Ammon's horn (tissue), 1 donor: ENCODE data around the gene ESR2.
A peak's percentile ranks its signal among the peaks of the same experiment; 100 is the strongest.
"Not testable (repeated sequence)": the region's sequence is repeated elsewhere in the genome, so short reads cannot be mapped to it uniquely, and the experiment has no call there.

Experiments used
- DNase-seq: peaks from one replicate; pipeline ENCODE4 v3.0.0-alpha.2; 2016; ENCODE audit warnings: low spot score

The ESR2 gene

DNA sequence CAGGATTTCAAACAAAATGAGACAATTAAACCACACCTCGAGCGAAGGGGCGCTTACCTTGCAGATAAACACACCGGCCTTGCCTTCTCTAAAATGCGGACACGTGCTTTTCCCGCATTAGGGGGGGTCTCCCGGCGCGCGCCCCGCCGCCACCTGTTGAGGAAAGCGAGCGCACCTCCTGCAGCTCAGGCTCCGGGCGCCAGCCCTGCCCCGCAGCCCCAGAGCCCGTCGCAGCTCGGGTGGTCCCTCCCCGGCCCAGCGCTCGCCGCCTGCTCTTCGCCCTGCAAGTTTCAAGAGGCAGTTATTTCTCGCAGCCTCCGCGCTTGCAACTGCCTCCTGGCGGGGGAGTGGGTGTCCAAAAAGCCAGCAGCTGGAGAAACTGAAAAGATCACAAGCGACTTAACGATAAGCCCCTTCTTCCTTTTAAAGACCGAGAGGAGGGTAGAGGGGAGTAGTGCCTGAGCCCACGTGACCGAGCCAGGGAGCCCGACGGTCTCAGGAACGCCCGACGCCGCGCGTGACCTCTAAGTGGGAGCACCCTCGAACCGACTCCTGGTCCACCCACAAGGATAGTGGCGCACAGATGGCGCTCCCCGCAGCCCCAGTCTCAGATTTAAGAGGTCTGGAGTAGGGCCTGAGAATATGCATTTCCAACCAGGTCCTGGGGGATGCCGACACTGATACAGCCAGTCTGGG, at the start of gene ESR2:
Gene ESR2 (minus strand): TSS at position 396 of the 696 bp plus-strand sequence. CDS start 11,386 bp downstream, outside the sequence.
- DNase-seq = no peak

DNA sequence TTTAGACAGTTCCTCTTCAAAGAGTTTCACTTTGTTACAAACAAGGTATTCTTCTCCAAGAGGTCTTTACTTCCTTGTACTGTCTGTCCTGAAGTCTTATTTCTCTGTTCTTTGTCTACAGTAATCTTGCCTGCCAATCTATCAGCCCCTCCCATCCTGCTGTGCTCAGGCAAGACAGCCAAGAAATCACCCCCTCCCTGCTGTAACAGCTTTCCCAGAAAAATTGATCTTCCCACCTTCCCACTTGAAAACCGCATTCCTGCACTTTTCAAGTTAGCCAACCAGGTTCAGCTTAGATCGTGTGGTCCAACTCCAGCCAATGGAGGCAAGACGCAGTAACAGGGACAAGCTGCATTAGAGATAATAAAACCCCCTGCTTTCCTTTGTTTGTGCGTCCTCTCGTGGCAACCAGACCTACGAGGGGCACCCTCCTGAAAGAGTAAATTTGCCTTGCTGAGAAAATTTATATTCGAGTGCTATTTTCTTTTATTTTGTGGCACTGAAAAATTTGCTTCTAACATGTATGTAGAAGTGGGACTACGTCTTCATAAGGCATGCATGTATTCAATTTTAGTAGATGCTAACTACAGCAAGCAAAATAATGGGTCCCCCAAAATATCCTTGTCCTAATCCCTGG, 46.5 kb upstream of the ESR2 start:
- no peak for DNase-seq

DNA sequence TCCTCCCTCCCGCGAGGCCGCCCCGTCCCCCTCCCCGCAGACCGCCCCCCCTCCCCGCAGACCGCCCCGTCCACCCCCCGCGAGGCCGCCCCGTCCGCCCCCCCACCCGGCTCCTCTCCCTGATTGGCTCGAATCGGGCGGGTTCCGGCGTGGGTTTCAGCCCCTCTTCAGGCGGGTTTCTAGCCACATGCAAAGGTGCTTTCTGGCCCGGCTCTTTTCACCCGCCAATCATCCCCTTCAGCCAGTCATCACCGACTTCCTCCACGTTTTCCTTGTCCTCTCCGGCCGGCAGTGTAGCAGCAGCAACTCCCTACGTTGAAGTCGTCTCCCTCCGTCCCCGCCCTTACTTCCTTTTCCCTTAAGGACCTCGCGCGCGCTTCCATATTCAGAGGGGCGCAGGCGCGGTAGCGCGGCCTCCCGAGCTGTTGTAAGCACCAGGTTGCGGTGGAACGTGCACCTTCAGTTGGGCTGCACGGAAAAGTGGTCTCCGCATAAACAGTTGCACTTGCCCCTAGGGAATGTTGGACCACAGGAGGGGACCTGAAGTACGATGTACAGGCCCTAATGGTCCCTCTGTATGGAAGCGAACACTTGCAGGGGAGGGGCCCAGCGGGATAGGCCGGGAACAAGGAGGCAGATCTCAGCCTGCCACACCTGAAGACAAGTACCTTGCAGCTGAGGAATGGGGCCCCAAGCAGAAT, 44.6 kb upstream of the ESR2 start:
- peak; percentile 99 for DNase-seq

DNA sequence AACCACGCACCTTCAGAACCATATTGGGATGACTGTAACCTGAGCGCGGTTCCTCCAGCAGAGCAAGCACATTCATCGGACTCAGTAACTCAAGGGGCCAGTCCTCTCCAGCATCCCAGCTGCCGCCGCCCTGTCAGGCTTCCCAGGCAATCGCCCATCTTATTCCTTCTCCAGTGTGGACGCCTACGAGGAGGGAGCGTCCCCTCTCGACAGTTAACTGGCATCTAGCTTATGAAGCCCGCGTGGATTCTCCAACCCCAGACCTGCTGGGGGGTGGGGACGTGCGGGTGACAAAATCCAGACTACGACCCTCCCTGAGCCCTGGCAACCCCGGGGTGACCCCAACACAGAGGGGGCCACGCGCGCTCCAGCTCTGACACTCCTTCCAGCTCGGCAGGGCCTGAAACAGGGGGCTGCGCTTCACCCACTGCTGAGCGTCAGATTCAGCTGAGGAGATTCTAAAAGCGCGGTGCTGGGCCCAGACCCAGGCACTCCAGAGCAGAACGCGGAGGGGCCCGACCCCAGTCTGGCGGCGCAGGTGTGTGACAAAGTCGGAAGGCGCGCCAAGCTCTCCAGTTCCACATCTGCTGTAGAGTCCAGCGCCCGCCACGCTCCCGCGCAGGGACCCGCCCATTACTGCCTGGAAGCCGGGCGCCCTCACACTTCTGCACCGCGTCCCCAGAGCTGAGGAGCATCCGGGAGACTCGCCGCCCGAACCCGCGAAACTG, 43.9 kb upstream of the ESR2 start:
- DNase-seq = peak; percentile 55

DNA sequence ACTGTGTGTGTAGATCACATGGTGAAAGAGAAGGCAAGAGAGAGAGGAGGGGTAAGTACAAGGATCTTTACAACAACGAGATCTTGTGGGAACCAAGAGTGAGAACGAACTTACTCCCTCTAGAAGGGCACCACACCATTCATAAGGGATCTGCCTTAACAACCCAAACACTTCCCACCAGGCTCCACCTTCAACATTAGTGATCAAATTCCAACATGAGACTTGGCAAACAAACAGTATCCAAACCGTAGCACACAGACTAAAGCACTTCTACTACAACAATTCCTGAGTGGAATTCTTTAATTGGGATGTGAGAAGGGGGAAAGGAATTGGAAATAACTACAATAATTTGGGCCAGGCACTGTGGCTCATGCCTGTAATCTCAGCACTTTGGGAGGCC, 35.0 kb upstream of the ESR2 start:
- DNase-seq = no peak

DNA sequence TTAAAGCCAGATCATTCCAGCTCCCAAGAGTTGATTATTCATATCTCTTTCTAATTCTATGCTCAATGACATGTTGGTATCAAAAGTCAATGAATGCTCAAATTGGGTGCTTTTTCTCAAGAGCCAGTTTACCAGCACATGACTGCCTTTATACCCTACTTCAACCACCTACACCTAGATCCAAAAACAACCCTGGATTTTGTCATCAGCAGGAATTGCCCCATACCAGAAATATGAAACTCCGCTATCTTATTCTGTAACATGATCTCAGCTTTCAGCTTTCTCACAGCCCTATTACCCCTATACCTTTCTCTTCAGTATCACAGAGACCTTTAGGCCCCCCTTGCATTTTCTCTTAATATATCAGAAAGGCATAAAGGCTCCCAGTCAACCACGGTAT, 32.3 kb upstream of the ESR2 start:
- DNase-seq = no peak

DNA sequence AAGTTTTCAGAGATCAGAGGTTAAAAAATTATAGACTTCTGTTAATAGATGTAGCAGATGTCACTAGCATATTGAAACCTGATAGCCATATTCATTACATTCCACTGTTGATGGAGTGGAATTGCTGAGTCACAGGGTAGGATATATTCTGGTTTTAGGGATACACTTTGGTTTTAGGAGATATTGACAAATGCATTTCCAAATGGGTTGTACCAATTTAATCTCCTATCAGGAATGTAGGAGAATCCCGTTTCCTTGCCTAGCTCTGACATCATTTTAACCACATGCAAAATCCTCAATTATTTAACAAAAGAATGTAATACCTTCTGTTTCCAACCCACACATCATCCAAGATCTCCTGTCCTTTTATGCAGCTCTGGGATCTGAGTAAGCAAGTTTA, 30.7 kb upstream of the ESR2 start:
- no peak for DNase-seq

DNA sequence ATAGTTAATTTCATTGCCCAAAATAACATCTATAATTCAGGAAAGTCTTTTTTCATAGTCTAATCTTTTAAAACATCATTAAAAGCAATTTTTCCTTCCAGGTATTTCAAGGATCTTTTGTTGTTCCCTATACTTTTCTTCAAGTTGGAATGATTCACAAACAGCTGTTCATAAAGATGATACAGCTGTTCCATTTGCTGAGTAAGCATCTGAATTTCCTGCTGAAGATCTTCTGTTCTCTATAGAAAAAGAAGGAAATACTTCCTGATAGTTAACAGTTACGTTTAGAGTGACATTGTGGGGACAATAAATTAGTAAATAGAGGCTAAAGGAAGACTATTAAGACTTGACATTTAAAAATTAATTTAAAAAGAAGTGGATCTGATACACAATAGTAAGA, 30.3 kb upstream of the ESR2 start:
- DNase-seq = no peak

DNA sequence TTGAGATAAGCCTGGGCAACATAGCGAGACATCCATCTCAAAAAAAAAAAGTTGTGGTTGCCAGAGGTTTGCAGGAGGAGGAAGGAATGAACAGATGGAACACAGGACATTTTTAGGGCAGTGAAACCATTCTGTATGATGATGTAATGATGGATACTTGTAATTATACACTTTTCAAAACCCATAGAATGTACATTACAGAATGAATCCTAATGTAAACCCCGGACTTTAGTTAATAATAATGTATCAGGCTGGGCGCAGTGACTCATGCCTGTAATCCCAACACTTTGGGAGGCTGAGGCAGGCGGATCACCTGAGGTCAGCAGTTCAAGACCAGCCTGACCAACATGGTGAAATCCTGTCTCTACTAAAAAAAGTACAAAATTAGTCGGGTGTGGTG, 26.2 kb upstream of the ESR2 start:
- DNase-seq = not testable (repeated sequence)

DNA sequence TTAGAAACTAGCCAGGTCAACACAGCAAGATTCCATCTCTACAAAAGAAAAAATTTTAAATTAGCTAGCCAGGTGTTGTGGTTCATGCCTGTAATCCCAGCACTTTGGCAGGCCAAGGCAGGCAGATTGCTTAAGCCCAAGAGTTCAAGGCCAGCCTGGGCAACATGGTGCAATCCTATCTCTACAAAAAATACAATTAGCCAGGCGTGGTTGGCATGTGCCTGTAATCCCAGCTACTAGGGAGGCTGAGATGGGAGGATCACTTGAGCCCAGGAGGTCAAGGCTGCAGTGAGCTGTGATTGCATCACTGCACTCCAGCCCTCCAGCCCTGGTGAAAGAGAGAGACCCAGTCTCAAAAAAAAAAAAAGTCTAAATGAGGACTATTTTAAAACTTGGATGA, 24.5 kb upstream of the ESR2 start:
- DNase-seq = not testable (repeated sequence)

DNA sequence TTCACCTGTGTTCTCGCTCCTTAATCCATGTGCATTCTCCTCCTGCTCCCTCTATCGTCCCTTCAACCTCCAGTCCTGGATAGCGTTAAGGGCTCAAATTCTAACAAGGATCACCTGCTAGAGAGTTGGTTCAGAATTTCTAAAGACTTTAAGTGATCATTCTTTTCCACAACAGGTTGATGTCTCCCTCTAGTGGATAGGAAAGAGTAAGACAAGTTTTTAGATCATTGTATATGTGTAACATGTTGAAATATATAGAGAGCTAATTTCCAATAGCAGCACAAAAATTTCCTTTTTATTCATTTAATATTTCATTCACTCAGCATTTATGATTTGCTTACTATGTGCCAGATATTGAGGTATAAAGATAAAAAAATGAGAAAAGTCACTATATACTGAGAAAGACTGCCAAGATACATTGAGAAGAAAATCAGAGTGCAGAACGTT, 9.3 kb upstream of the ESR2 start:
- peak; percentile 64 for DNase-seq

DNA sequence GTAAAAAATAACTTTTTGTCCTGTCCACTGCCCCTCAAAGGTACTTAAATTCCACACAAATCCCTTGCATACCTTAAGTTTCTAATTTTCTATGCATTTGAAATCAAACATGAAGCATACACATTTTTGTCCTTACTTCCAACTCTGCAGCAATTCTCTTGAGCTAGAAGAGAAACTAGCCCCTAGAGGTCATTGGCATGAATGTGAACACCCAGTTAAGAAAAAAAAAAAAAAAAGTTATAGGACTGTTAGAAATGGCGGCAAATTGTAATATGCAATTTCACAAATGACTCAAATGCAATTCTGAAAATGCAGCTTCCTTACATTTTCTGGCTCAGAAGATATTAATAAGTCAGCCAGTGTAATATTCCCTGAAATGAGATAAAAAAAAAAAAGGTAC, 4.6 kb upstream of the ESR2 start:
- DNase-seq = no peak

DNA sequence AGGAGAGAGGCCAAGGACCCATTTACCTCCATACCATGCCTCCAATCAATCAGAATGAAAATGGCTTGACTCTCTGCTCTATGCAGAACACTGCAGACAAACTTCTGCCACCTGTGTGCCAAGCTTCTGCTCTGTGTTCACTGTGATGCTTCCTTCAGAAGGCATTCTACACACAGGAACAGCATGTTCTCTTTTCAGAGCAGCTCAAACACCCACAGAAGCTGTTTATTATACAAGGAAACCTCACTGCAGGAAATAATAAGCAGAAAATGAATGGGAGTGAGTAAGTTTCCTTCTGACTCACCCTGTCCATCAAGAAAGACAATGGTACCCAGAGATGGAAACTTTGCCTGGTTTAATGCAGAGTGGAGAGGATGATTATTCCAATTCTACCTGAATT, 2.4 kb upstream of the ESR2 start:
- peak; percentile 35 for DNase-seq

DNA sequence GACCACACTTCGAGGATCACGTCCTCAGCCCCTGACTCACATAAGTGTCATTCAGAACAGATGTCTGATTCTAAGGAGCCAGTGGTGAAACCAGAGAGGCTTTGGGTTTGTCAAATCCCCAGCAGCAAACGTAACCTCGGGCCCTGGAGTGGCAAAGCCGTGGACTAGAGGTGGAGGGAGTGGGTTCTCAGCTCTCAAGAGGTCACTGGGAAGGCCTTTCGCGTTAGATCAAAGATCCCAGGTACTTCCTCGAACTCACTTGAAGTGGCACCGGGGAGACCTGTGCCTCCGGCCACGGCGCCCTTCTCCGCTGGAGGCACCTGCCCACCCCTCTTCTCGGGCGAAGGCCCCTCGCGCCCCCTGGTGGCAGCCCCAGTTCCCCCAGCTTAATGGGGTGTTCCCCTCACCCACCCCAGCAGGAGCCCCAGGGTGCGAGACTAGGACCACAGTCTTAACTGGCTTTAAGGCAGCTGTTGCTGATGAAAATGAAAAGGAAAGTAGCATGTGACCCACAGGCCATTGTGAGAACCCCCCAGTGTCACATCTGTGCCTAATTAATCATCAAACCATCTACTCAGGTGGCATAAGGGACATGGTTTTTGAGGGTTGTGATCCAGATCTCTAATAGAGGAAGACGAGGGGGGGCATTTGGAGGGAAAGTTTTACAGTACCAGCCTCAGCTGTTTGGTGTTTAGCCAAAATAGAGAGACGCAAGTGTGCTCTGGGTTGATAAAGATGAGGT, 672 bp upstream of the ESR2 start:
- DNase-seq = peak; percentile 32

DNA sequence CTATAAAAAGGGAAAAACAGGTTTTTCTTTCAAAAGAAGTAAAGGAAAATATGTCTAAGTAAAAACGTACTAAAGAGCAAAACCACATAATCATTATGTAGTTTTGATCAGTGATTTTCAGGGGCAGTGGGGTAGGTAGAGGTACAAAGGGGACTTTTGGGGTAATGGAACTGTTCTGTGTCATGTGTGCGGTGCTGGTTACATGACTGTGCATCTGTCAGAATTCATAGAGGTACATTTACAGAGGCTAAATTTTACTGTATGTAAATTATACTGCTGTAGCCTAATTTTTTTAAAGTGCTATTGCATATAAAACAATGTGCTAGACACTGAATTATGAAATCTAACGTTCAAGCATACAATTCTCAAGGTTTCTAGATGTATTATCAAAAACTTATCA, 2.0 kb downstream of the ESR2 start:
- DNase-seq = no peak

DNA sequence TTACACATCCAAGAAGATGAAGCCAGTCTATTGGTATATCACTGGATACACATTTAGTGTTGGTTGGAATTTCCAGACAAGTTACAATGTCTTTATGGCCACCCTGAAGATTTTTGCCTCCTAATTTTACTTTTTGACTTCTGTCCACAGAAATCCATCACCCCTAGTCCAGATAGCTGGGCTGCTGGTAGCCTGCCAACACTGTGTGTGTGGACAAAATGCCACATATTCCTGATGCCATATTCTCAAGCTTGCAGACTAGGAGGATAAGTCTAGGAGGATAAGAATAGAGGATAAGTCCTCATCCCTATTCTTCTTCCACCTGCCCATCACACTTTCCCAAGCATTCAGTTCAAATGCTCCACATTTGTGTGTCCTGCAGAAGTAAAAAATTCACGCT, 4.6 kb downstream of the ESR2 start:
- DNase-seq = no peak

DNA sequence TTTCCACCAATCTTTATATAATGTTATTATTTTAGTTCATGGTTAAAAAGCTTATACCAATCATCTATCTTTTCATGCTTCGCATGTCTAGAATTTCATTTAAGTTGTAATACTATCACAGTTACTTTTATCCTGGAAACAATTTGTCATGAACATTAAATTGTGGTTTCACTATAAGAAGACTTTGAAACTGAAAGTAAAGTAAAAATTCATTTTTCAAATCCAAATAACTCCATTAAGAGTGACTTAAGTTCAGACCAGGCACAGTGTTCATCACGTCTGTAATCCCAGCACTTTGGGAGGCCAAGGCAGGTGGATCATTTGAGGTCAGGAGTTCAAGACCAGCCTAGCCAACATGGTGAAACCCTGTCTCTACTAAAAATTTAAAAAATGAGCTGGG, 12.4 kb downstream of the ESR2 start:
- no peak for DNase-seq

DNA sequence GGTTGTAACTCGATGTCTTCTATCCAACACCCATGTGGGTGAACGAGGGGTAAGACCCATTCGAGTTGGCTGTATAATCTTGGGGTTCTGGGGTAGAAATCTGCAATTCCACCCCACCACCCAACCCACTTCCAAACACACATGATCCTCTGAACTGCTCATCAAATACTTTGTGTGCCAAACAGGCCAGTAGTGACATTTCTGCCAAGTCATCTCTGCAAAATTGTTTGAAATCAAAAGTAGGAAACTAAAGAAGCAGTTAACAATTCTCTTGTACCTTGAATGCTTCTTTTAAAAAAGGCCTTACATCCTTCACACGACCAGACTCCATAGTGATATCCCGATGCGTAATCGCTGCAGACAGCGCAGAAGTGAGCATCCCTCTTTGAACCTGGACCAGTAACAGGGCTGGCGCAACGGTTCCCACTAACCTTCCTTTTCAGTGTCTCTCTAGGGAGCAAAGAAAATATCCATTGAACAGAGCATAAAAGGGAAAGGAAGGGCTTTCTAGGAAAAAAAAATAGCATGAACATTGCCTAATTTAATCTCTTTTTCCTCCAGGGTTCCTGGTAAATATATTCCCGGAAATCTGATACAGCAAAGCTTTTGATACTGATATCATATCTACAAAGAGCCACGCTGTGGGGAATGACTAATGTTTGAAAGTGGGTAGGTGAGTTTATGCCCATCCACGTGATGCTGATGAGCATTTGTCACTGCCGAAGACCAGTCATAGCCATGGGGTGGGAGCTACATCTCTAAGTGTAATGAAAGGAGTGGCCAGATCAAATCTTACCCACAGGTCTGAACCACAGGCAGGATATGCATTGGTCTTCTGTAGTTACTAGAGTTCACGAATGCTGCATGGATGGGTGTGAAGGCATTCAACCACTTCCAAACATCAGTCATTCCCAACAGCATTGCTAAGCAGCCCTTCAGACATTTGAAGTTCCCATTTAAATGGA, 14.2 kb downstream of the ESR2 start:
- no peak for DNase-seq

DNA sequence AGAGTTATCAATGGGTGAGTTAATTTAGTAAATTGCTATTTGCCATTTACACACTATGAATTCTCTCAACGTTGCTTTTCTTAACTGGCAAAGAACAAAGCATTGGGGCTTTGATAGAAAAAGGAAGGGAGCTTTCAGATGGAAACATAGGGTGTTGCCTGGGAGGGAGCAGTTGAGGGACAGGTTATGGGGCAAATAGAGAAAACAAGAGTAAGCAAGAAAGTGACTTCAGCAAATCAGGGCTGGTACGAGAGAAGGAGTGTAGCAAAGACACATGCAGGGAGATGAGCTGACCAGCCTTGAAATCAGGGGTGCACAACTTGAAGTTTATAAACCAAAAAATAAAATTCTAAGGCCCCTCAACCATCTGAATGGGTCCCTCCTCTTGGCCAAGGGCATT, 15.7 kb downstream of the ESR2 start:
- no peak for DNase-seq

DNA sequence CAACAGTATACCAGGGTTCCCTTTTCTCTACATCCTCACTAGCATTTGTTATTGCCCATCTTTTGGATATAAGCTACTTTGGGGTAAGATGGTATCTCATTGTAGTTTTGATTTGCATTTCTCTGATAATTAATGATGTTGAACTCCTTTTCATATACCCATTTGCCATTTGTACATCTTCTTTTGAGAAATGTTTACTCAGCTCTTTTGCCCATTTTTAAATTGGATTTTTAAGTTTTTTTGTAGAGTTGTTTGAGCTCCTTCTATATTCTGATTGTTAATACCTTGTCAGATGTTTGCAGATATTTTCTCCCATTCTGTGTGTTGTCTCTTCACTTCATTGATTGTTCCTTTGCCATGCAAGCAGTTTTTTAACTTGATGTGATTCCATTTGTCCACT, 22.2 kb downstream of the ESR2 start:
- no peak for DNase-seq

DNA sequence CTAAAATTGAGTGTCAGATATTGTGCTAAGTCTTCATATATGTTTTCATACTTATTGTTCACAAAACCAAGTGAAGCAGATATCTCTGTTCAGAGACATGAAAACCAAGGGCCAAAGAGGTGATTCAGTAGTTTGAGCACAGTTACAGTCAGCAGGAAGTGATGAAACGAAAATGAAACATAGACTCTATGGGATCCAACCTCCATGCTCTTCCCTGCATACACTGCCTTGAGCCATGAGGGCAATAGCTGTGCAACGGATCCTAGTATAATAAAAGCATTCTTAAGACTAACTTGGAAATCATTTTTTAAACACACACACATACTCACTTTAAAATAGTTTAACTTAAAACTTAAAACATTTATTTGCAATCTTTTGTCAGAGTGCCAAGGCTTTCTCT, 27.9 kb downstream of the ESR2 start:
- DNase-seq = no peak
